Tibial nerve (tissue), 4 donors: ENCODE measurements around the gene CRYL1.

Experiments
- EP300 ChIP-seq, 2 donors: sonication (generic); formaldehyde crosslinking; IDR thresholded peaks; one replicate each; pipeline ENCODE4 v1.6.1; 2017; ENCODE audit warnings: antibody characterized with exemption in 2 of 2, mild to moderate bottlenecking in 1 of 2
- POLR2A ChIP-seq, 2 donors: fragments of 450-650 bp; IDR thresholded peaks; one replicate each; pipeline ENCODE4 v1.6.1; 2017; ENCODE audit warnings: antibody characterized with exemption in 2 of 2, mild to moderate bottlenecking in 2 of 2, moderate library complexity in 2 of 2
- TF ChIP-seq, protein P1 (sequence below), 5 experiments: fragments of 200-600 bp in 3 of 5; fragments of 450-650 bp in 2 of 5; sonication (generic) in 3 of 5; IDR thresholded peaks; one replicate each; pipeline ENCODE4 v1.5.1; 2016 to 2019; ENCODE audit warnings: antibody characterized with exemption in 5 of 5, mild to moderate bottlenecking in 3 of 5, moderate library complexity in 2 of 5

GRCh38 chr13:20383058-20383457 is 142.6 kb downstream of the CRYL1 start:
- TF ChIP-seq, protein P1, sequence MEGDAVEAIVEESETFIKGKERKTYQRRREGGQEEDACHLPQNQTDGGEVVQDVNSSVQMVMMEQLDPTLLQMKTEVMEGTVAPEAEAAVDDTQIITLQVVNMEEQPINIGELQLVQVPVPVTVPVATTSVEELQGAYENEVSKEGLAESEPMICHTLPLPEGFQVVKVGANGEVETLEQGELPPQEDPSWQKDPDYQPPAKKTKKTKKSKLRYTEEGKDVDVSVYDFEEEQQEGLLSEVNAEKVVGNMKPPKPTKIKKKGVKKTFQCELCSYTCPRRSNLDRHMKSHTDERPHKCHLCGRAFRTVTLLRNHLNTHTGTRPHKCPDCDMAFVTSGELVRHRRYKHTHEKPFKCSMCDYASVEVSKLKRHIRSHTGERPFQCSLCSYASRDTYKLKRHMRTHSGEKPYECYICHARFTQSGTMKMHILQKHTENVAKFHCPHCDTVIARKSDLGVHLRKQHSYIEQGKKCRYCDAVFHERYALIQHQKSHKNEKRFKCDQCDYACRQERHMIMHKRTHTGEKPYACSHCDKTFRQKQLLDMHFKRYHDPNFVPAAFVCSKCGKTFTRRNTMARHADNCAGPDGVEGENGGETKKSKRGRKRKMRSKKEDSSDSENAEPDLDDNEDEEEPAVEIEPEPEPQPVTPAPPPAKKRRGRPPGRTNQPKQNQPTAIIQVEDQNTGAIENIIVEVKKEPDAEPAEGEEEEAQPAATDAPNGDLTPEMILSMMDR (IDR thresholded peaks at IDR 0.05), result no peak
- TF ChIP-seq POLR2A (IDR thresholded peaks at IDR 0.05) (no peak), EP300 (IDR thresholded peaks at IDR 0.05) (no peak)
